Measurements from ENCODE around the gene CDCA8.

DNA sequence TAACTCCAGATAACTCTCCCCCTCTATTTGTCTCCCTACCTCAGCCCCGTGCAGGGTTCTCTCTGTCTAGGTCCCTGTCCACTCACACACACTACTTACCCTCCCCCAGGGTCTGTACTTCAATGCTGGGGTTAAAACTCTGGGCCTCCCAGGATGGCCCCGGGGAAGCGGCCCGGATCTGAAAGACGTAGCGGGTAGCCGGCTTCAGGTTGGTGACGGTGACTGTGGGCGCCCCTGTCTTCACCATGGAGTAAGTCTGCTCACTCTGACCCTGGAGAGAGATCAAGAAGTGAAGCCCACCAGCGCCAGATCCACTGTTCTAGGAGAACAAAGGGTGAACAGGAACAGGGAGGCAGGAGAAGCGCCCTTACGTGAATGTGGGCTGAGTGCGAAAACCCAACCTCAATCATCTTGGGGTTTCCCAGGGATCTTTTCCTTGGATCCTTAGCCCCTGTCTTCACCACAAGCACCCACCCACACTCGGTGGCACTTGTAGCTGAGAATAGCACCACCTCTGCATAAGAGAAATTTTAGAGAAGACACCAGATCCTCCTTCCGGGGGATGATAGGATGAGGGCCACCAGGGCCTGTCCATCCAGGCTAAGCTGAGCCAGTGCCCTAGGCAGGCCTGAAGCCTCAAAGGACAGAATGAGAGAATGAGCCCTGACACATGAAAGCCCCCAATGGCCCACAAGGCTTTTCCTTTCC, 39.1 kb downstream of the CDCA8 start:
- no peak for TF ChIP-seq CTCF (IDR thresholded peaks at IDR 0.05)
- no peak for TF ChIP-seq POLR2A (IDR thresholded peaks at IDR 0.05)

All from suprapubic skin (tissue), 3 donors.